ENCODE data around the gene DHODH.
"Not testable (repeated sequence)": the region's sequence is repeated elsewhere in the genome, so short reads cannot be mapped to it uniquely, and the experiment has no call there.

Gene DHODH

DNA sequence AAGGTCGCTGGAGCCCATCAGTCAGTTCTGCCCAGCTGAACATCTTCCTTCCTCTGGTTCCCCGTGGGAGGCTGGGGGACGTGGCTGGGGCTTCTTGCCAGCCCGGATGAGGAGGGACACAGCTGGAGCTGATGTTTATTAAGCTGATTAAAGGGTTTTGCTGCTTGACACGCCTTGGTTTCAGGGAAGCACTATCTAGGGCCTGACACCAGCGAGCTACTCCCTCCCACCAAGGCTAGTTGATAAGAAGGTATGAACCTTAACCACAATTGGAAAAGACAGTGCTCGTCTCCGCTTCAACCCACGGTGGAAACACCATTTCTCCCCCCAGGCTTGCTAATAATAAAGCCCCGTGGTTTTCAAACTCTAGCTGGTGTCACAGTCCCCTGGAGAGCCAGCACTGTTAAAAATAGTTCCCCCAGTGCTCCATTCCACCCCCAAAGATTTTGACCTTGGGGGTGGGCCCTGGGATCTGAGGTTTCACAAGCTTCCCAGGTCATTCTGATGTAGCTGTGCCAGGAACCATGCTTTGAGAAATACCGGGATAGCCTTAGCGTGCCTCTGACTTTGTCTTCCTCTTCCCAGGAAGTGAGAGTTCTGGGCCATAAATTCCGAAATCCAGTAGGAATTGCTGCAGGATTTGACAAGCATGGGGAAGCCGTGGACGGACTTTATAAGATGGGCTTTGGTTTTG lies 5.5 kb downstream of the DHODH start:
- DNase-seq: no peak

GRCh38 chr16:72014675-72015074 lies 6.1 kb downstream of the DHODH start:
- no peak for DNase-seq

DNA sequence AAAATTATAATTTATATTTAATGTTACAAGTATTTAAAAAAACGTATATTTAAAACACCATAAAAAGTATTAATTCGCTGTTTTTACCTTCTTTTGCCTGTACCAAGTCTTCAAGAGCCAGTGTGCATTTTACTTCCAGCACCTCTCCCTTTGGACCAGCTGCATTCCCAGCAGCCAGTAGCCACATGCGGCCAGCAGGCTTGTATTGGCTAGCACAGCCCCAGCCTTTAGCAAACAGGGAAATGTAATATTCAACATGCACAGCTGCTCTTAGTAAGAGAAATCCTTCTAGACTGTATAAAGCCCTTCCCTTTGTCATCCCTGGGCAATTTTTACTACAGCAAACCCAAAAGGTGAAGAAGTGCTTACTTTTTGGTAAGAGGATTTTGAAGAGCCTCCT lies 6.6 kb downstream of the DHODH start:
- DNase-seq: no peak

GRCh38 chr16:72018470-72018869 lies 9.9 kb downstream of the DHODH start:
- DNase-seq: no peak

GRCh38 chr16:72021043-72021442 lies 12.5 kb downstream of the DHODH start:
- DNase-seq: no peak

DNA sequence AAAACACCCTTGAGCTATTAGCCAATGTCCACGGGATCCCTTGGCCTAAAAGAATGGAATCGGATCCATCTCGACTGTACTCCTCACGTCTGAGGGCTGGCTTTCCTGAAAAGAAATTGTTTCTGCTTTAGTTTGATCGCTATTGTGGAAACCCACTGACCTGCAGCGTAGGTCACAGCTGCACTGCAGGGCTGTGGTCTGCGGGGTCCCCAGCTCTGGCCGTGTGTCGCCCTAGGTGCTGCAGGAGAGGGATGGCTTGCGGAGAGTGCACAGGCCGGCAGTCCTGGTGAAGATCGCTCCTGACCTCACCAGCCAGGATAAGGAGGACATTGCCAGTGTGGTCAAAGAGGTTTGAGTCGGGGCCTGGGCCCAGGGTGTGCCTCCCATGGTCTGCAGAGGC lies 13.6 kb downstream of the DHODH start:
- no peak for DNase-seq

DNA sequence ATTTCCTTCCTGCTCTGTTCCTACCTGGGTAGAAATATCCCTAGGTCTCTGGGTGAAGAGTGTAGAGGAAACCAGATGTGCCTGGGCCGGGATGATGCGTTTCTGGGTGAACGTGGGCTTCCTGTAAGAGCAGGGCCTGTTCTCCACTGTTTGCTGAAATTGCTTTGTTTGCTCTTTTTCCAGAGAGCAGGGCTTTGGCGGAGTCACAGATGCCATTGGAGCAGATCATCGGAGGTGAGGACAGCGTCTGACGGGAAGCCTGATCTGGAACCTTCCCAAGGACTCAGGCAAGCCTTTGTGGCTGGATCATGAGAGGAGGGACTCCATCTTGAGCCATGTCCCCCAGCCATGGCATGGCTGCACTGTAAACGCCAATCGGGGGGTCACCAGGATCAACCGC lies 15.4 kb downstream of the DHODH start:
- no peak for DNase-seq

DNA sequence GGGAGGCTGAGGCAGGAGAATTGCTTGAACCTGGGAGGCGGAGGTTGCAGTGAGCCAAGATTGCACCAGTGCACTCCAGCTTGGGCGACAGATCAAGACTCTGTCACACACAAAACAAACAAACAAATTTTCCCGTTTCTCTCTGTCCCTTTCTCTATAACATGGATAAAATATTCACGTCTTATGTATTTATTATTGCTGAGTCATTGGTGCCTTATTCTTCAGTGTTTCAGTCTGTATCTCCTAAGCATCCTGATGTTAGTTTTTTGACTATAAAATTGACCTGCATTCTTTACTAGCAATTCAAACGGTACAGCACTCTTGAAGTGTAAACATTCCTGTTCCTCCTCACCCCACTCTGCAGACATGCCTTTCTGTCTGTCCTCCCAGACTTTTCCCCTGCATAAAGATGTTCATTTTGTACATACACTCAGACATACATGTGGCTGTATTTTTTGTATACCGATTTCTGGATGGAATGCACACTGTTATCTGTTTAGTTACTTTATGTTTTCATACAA lies 16.4 kb downstream of the DHODH start:
- no peak for DNase-seq

DNA sequence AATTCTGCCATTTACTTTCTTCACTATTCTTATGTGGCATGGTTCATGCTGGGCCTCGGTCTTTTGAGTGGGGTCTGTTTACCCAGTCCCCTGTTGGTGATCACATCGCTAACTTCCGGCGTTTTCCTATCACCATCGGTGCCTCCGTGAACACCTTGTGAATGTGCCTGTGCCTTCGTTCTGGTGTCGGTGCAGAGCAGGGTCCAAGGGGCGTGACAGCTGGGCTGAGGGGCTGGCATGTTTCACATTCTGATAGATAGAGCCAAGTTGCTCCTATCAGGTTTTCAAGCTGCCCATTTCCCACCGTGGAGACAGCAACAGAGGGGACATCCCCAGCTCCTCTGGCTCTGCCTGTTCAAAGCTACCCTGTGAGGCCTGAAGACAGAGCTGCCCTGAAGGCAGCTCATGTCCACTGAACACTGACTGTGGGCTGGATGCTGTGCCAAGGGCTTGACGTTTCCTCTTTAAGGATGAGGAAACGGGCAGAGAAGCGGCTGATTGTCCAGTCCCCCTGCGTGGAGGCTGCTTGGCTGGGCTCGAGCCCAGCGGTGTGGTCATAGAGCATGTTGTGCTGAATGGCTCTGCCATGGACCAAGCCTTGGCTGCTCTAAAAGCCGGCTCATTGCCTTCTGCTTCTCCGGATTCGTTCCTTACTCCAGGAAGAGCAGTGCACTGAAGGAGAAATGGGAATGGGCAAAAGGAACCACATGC lies 17.0 kb downstream of the DHODH start:
- DNase-seq: no peak

GRCh38 chr16:72027669-72028378 lies 19.3 kb downstream of the DHODH start:
- DNase-seq: no peak

GRCh38 chr16:72029567-72030271 lies 21.2 kb downstream of the DHODH start:
- DNase-seq: no peak

DNA sequence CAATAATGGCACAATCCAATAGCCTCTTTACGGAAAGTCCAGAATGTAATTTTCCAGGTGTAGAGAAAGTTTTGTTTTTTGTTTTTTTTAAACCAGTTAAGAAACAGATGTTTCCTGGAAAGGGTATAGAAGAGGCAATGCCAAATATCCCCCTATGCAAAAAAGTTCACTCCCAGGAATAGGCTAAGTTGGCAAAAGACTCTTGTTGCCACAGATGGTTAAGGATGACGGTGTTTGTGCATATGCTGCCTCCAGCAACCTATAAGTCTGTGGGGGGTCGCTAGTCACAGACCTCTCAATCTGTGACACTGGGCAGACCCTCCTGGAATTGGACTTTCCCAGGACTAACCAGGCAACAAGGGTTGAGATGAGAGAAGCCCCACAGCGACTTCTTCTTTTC lies 24.9 kb downstream of the DHODH start:
- DNase-seq: no peak

- DNase-seq: no peak
These were observed 27.6 kb downstream of the DHODH start for GRCh38 chr16:72036098-72036497.

DNA sequence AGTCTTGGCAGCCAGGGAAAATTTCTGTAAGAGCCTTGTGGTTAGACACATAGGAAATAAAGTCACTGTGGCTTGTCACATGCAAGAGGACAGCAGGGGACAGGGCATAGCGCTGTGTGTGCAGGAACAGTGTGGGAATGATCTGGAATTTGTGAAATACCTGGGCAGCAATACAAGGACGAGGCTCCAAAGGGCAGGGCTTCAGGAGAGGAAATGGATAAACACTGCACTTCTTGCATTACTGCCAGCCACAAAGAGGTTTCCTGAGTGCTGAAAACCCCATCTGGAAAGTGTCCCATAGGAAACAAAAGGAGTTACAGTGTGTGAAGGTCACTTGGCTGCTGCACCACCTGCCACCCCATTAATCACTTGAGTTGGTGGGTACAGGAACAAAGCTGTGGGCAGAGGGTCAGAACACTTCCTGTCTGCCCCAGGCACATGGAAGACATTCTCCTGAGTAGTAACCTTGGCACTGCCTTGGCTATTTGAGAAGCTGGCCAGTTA lies 33.7 kb downstream of the DHODH start:
- DNase-seq: no peak

DNA sequence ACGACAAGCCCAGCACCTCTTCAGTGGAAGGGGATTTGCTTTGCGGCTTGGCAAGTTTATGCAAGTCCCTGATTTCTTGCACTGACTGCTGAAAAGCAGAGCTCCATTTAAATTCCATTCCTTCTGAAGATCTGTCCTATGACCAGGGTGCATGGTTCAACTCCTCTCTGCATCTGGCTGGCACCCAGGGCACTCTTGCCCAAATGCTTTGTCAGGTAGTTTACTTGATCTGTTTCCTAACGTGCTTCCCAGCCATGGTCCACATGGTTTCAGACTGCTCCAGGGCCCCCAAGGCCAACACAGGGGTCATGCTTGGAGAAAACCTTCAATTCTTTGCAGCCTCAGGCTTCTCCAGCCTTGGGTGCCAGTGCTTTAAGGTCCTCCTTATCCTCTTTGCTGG lies 34.5 kb downstream of the DHODH start:
- no peak for DNase-seq

GRCh38 chr16:72043539-72043938 lies 35.0 kb downstream of the DHODH start:
- DNase-seq: no peak

DNA sequence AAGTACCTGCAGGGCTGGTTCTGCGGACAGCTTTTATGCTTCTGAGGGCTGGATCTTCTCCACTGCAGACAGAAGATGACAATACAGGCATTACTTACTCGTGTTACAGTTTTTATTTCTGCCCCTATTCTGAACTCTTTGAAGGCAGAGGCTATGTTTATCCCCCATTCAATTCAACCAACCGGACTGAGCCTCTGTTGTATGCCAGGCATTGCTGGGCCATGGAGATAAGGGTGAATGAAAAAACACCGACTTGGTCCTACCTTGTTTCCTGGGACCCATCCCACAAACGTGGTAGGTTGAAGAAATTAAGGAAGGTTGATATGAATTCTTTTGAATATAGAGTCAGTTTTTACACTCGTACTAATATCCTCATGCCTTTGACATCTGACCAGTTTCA lies 35.8 kb downstream of the DHODH start:
- no peak for DNase-seq

DNA sequence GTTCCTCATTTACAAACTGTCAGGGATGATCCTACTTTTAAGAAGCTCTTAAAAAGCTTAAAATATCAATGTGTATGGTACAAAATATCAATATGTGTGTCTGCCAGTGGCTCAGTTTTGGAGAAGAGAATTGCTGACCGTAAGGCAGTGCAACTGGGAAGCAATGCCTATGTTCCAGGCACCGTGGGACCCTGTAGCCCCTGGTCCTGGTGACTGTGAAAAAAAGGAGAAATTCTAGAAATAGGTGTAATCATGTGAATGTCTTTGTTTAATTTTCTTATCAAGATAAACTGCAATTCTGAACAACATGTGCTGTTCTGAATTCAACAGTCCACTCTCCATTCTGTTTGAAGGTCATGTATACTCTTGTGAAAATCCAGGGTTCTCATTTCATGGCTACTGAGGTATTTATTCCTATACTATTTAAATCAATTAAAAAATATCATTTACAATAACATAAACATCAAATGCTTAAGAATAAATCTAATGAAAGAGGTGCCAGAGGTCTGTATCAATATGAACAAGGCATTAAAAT lies 36.3 kb downstream of the DHODH start:
- DNase-seq: no peak

DNA sequence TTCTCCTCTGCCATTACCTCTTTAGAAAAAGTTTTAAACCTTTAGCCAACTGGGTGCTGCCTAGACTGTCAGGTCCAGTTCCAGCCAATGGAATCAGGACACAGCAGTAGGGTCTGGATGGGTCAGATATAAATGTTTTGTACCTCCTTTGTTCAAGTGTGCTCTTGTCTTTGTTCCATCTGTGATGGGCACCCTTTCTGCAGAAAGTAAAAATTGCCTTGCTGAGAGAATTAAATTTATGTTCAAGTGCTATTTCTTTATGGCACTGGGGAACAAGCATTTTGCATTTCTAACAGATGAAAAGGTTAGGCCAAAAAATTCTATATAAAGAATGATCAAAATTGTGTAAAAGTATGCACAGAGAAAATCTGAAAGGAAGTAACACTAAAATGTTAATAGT lies 40.6 kb downstream of the DHODH start:
- DNase-seq: no peak

GRCh38 chr16:72050769-72051464 lies 42.4 kb downstream of the DHODH start:
- DNase-seq: no peak

DNA sequence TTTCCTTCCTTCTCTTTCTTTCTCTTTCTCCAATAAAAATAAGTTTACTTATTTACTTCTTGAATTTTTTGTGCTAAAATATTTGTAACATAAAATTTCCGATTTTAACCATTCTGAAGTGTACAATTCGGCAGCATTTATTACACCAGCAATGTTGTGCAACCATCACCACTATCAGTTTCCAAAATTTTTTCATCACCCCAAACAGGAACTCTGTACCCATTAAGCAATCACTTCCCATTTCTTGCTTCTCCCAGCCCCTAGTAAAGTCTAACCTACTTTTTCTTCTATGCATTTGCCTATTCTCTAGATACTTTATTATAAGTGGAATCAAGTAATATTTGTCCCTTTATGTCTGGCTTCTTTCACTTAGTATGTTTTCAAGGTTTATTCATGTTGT lies 43.3 kb downstream of the DHODH start:
- no peak for DNase-seq

- not testable (repeated sequence) for DNase-seq
These were observed 45.8 kb downstream of the DHODH start, which contains the start of gene HP for GRCh38 chr16:72054254-72054847. Gene HP, plus strand, starts transcription at chr16:72054505. Its CDS starts 148 bp downstream, at chr16:72054653.

Measured in CD4-positive, alpha-beta T cell treated with Interleukin-17A for 4 hours (primary cell).